D341Med (cell line): ENCODE results near the gene AHCYL1.
A peak's percentile ranks its signal among the peaks of the same experiment; 100 is the strongest.

Experiments used
- DNase-seq: peaks from one replicate; pipeline ENCODE4 v3.0.0; 2012; ENCODE audit warnings: low spot score

Gene AHCYL1

GRCh38 chr1:109976762-109977161 is 7.8 kb upstream of the AHCYL1 start:
- no peak for DNase-seq

DNA sequence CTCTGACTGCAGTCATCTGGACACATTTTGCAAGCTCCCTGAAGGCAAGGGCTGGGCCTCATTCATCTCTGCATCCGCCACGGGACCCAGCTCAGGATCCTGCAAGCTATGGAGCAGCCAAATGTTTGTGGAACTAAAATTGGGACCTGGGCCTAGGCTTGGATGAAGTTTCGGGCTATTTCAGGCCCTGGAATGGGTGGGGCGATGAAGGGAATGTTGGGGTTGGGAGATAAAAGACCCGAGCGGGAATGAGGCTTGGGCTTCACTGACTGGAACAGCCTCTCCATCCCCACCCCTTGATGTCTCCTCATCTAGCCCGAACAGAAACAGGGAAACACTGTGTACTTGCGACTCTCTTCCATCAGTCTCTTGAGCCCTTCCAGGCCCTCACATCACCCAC is 7.3 kb upstream of the AHCYL1 start:
- DNase-seq: no peak

- no peak for DNase-seq
Observed at GRCh38 chr1:109977657-109978378, 6.7 kb upstream of the AHCYL1 start.

- no peak for DNase-seq
Observed at GRCh38 chr1:109978761-109979488, 5.6 kb upstream of the AHCYL1 start.

DNA sequence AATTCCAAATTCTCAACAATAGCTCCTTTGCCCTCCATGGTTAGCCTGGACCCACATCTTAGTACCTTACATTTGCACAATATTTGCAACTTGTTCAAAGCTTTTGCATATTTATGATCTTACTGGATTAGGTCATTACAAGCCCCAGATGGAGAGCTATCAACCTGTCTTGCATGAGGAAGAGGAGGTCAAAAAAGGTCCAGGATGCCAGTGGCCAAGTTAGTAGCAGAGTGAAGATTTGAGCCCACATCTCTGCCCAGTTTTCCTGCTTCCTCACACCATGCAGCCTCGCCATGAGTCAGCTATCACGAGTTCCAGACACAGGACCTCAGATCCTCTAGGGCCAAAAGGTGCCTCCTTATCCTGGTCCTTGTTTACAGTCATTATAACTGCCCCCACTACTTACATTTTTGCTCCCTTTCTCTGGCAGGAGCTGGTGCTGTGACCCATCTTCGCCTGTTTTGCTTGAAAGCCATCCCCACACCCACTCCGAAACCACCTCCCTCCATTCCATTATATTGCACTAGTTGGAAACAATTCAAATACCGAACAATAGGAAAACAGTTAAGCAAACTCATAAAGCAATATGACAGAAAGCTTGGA is 5.0 kb upstream of the AHCYL1 start:
- no peak for DNase-seq

DNA sequence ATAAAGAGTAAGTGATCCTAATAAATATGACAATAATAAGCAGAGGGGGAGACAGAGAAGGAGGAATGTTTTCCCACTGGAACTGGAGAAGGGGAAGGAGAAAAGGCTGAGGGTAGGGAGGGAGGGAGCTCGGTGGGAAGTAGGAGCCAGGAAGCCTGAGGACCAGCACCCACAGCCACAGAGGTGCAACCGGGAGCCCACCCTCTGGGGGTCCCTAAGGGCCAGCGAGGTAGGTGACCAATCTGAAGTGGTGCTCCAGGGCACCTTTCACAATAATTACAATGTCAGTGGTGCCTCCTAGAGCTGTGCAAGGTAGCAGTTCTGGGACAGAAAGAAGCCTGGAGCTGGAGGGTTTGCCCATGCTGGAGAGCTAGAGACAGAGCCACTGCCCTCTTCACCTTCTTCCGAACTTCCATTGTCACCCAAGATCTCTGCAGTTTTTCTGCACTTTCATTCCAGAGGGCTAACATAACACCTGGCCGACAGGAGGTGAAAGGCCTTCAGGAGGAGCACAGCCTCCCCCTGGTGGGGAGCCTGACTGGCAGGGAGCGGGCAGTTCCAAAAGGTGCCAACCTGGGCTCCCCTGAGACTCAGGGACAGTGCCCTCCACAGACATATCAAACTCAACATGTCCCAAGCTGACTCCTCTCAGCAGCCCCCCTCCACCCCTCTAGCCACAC is 4.1 kb upstream of the AHCYL1 start:
- peak; percentile 41 for DNase-seq

DNA sequence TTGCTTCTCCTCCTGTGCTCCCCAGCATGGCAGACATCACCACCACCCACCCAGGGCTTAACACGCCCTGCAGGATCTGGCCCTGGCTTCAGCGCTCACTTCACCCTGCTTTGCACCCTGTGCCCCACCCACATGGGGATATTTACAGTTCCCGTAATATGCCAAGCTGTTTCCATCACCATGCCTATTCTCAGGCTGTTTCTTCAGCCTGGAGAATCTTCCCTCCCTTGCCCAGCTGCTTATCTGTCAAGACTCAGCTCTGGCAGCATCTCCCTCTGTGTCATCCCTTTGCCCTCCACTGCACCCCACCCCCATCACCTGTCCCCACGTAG is 3.6 kb upstream of the AHCYL1 start:
- DNase-seq: no peak

DNA sequence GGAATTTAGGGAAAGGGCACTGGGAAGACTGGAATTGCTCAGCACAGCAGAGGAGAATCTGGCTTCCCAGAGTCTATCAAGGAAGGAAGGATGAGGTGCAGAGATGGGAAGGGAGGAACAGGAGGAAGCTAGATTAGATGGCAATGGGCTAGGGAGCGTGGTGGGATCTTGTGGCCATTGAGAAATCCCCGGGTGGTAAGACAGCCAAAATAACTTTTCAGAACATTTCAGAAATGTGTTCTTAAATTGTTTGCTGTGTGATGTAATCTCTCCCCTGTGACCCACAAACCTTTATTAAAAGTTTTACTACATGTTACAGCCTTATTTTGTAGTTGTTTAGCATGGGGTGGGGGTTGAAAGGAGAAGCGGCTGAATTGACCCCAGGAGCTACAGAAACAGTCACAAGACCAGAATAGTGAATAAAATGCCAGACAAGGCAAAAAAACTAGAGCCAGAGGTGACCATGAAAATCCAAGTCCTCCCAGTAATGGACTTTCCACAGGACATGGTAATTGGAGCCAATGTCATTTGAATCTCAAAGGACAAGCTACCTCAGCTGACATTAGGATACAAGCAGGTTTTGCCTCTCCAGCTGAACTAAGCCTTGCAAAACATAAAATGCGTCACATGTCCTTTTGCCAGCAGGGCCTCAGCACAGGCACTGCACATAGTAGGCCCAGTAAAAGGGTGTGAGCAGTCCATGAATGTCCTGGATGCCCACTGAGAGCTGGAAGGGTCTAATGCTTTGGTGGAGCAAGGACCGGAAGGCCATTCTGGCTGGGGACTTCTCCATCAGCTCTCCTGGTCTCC is 980 bp upstream of the AHCYL1 start:
- DNase-seq: no peak

GRCh38 chr1:109984190-109984455 is 442 bp upstream of the AHCYL1 start:
- no peak for DNase-seq

DNA sequence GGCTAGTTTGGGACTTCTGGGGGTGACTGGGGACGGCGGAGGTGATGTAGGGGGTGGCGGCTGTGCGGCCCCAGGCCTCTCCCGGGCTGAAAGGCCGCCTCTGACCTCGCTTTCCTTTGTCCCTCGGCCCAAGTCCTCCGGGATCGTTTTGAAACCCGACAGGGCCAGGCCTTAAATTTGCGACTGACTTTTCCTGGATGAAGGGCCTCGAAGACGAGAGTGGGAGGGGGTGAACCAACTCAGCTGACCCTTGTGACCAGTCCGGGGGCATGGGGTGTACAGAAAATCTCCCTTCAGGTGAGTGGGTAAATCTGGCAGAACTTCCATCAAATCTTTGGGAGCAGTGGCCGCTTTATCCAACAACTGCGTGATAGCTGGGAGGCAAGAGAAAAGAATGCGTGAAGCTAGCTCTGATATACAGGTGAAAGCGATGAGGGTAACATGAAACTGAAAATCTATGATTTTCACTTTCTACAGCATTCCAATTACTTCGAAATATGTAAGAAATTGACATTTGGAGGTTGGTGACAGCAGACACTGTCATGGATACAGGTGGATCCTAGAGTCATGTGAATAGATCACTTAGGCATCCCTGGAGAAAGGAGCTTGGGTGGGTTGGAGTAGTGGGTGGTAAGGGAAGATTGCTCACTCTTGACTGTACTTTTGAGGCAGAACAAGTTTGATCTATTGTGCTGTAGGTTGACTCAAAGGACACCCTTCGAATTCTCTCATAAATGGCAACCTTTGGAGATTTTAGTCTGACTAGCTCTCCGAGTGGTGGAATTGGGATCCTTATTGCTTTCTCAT is 885 bp downstream of the AHCYL1 start:
- no peak for DNase-seq

DNA sequence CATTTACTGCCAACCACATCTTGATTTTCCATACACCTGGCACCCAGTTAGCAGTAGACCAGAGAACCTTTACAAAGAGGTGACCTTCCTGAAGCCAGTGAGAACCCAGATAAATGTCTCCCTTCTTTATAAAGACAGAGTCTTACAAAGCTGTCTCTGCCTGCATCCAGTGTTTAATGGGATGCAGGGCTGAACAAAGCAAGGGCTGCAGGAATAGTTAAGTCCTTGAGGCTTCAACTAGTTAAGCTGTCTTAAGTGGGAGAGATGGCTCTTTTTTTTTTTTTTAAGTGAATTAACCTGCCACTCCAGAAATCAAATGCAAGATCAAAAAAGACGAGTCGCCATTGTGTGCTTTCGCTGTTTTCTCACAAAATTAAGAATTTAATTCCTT is 1.5 kb downstream of the AHCYL1 start:
- no peak for DNase-seq

- DNase-seq: no peak
Observed at GRCh38 chr1:109988349-109988914, 3.9 kb downstream of the AHCYL1 start.

DNA sequence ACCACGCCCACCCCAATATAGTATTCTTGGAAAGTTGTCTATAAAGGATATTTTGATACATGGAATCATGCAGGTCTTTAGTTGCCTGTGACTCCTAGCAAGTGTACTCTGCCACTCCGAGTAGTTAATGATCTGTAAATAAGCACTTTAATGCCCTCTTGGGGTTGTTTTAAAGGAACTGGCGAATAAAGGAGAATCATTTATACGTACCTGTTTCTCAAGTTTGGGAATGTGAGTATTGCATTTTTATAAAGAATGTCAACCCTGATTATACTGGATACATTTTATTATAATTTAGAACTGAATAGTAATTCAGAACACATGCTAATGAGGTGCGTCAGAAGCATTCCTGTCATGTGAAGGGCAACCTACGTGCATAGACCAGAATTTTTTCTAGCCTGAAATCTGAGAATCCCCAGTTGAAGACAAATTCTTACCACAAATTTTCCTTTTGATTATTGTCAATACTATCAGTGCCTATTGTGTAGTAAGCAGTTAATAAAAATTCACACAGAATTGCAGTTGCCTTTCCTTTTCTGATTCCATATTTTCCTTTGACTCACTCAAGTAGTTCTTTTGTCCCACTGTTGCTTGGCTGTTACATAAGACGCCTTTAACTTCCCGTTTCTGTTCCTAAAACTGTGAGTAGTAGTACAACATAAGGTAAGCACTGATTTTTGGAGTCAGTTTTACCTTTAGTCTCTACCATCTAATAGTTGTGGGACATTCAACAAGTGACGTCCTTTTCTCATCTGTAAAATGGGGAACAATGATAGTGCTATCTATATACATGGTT is 5.1 kb downstream of the AHCYL1 start:
- no peak for DNase-seq

DNA sequence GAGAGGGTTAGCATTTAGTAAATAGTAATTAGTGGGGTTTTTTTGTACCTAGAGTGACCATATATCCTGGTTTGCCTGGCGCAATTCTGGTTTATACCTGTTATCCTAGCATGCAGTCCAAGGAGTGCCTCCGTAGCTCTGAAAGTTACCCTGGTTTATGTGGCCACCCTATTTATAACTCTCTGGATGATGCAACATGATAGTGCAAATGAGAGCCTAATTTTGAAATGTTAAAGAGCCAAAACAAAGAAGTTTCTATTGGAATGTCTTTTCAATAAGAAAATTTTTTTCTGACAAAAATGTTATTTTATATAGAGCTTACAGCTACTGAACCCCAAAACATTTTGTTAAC is 5.7 kb downstream of the AHCYL1 start:
- no peak for DNase-seq

DNA sequence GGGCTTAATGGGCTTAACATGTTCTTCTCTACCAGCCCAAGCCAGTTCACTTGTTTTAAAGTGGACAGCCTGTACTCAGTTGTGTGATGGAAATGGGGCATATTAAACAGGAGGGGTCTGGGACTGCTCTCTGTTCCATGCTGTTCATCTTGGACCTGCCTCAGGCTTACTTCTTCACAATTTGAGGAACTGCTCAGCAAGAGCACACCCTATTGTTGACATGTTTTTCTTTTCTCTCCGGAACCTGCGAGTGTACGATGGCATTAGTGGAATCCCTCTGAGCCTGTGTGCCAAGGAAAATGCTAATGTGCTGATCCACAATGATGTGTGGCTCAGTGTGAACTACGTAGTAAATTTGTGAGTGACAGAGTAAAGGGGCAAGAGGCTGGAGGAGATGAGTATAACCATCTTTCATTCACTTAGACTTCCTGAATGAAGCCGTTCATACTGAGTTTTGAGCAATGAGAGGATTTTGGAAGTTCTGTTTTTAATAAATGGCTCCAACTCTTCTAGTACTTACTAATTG is 6.9 kb downstream of the AHCYL1 start:
- DNase-seq: no peak

DNA sequence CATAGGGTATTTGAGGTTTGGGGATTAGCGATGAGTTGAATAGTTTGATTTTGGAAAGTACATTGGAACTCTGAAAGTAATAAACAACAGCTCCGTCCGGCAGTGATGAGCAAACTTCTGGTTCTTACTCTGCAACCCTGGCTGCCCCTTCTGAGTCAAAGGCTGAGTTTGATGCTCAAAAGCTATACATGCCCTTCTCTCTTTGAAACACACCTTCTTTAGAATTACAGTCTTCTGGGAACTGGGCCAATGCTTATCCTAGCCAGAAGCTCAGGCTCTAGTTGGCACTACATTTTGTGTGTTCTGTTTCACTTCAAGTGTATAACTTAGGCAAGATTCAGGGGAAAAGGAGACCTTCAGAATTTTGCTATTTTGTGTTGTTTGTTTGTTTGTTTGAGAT is 9.3 kb downstream of the AHCYL1 start:
- DNase-seq: no peak

DNA sequence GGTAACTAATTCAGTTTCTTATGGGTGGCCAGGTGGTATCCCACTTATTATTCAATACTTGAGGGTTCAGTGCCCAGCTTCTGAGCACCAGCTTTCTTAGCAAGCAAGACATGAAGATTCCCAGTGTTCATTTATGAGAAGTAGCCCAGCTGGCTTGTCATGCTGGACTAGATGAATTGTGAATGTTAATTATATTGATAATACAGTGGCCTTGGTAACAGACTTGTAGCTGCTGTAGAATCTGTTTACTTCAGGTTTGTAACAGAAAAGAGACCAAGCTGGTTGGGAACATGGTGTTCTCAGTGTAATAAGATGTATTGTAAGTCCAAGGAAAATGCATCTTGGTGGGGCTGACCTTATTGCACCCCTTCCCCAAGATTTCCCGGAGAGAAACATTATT is 10.1 kb downstream of the AHCYL1 start:
- DNase-seq: no peak

GRCh38 chr1:109995536-109995935 is 11.0 kb downstream of the AHCYL1 start:
- no peak for DNase-seq

- no peak for DNase-seq
Observed at GRCh38 chr1:109996476-109996875, 11.9 kb downstream of the AHCYL1 start.

DNA sequence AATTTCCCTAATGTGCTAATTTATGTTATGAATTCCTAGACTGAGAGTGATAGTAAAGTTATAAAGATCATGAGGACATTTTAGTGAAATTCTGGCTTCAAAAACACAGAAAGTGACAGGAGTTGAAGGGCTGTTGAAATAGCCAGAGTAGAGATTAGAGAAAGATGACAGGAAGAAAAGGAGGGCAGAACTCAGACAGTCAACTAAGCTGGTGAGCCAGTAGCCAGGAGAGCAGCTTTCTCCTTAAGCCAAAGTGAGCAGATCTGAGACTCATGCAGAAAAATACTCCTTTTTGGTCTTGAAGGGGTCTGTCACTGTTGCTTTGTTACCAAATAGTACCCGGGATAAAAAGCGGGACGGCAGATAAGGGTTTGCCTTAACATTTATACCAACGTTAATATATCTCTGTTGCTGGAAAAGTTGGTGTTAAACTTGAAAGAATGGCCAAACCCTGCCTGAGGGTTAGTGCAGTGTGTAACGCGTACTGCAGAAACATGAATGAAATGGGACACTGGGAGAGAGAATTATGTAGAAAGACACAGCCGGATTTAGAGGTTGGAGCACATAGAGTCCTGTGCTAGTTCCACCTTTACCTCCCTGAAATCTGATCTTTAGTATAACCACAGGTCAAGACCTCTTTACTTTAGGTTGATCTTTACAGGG is 12.8 kb downstream of the AHCYL1 start:
- DNase-seq: no peak
